ENCODE measurements around the gene ABCA12. TPM values are rescaled to one million over a fixed set of nuclear protein-coding genes. Genes with fewer than 3 reads are reported as not detected.

Gene ABCA12
- polyA plus RNA-seq, 1 experiment, result 0.04 TPM

DNA sequence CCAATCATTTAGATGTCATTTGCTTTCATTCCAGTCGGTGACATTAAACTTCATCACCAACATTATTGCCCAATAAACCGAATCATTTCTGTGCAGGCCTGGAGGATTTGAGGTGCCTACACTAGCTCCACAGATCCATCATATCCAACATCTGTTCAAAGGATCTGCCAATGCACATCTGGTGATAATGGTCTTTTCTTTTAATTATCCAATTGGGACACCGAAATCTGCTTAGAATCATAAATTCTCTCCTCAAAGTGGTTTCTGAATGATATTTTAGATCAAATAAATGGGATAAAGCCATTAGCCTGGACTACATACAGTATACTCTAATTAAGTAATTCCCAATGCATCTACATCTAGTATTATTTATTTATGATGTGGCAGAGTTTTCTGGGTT, 85.6 kb downstream of the ABCA12 start:
- TF ChIP-seq, protein P1, sequence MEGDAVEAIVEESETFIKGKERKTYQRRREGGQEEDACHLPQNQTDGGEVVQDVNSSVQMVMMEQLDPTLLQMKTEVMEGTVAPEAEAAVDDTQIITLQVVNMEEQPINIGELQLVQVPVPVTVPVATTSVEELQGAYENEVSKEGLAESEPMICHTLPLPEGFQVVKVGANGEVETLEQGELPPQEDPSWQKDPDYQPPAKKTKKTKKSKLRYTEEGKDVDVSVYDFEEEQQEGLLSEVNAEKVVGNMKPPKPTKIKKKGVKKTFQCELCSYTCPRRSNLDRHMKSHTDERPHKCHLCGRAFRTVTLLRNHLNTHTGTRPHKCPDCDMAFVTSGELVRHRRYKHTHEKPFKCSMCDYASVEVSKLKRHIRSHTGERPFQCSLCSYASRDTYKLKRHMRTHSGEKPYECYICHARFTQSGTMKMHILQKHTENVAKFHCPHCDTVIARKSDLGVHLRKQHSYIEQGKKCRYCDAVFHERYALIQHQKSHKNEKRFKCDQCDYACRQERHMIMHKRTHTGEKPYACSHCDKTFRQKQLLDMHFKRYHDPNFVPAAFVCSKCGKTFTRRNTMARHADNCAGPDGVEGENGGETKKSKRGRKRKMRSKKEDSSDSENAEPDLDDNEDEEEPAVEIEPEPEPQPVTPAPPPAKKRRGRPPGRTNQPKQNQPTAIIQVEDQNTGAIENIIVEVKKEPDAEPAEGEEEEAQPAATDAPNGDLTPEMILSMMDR (IDR thresholded peaks at IDR 0.05; ENCODE audit: low read depth, low read length), result no peak
- ChIA-PET POLR2A (no interaction called here), CTCF (no interaction called here)
- no peaks in the 10 kb centered on the region for H3K27me3 ChIP-seq (ENCODE audit: control insufficient read depth, insufficient read depth, low read length)
- H3K9me3 ChIP-seq (ENCODE audit: control insufficient read depth, insufficient read depth, low read length), result no peaks in the 10 kb centered on the region
- H3K27ac ChIP-seq (ENCODE audit: low read depth, low read length), result no peak overlapping the region
- DNase-seq (ENCODE audit: low read depth, low spot score), result no peak
- H3K4me3 ChIP-seq (ENCODE audit: low read depth, low read length), result no peak overlapping the region

DNA sequence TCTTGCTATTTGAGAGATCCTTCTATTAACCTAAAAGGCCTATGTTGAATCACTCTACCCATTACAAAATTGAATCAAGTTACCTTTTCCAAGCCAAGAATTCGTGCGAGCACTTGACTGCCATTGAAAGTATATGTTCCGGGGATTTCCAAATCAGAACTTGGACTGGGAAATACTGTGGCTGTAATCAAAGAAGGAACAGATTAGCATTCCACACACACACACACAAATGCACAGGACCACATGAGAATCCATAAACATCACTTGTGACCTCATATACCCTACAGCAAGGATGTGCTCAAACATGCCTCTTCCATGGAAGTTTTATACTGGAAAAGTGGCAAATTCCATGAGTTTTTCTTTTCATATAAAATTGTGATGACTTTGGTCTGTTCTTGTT, 86.0 kb downstream of the ABCA12 start:
- H3K4me3 ChIP-seq (ENCODE audit: low read depth, low read length), result no peak overlapping the region
- no peak overlapping the region for H3K27ac ChIP-seq (ENCODE audit: low read depth, low read length)
- no peaks in the 10 kb centered on the region for H3K27me3 ChIP-seq (ENCODE audit: control insufficient read depth, insufficient read depth, low read length)
- ChIA-PET POLR2A (no interaction called here), CTCF (no interaction called here)
- TF ChIP-seq, protein P1 (IDR thresholded peaks at IDR 0.05; ENCODE audit: low read depth, low read length), result no peak
- no peaks in the 10 kb centered on the region for H3K9me3 ChIP-seq (ENCODE audit: control insufficient read depth, insufficient read depth, low read length)
- DNase-seq (ENCODE audit: low read depth, low spot score), result no peak

DNA sequence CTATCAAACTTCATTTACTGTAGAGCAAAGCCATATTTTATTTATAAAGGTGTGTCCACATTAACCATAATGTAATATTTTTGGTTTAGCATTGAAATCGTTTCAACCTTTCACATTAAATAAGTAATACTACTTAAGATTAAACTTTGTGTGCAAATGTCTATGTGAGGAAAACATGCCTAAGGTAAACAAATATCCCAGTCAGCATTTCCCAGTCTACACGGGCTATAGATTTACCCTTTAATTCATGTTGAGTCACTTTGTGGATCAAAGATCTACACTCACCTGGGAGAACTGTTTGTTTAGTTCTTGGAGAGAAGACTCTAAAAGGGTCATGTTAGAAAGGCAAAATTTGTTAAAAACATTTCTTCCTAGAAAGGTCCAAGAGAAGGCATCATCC, 89.1 kb downstream of the ABCA12 start:
- H3K27ac ChIP-seq (ENCODE audit: low read depth, low read length), result no peak overlapping the region
- ChIA-PET POLR2A (no interaction called here), CTCF (no interaction called here)
- TF ChIP-seq, protein P1 (IDR thresholded peaks at IDR 0.05; ENCODE audit: low read depth, low read length), result no peak
- no peak for DNase-seq (ENCODE audit: low read depth, low spot score)
- H3K9me3 ChIP-seq (ENCODE audit: control insufficient read depth, insufficient read depth, low read length), result no peaks in the 10 kb centered on the region
- H3K27me3 ChIP-seq (ENCODE audit: control insufficient read depth, insufficient read depth, low read length), result no peaks in the 10 kb centered on the region
- H3K4me3 ChIP-seq (ENCODE audit: low read depth, low read length), result no peak overlapping the region

DNA sequence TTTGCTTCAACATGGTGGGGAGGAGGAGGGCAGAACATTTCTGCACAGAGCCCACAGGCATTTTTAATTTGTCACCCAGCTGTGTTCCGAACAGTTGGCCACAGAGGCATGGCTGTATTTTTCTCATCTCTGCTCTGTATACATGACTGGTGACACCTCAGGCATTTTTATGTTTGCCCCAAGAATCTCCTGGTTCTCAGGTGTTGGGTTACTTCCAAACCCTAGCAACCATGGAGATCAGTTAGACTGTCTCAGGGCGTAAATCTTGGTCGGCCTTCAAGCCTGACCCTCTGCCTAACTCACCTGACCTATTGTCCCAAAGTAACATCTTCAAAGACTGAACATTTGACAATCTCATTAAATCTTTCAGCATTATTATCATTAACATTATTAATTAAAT, 100.0 kb downstream of the ABCA12 start:
- Histone ChIP-seq H3K4me3 (ENCODE audit: low read depth, low read length) (no peak overlapping the region), H3K27me3 (ENCODE audit: control insufficient read depth, insufficient read depth, low read length) (no peaks in the 10 kb centered on the region), H3K9me3 (ENCODE audit: control insufficient read depth, insufficient read depth, low read length) (no peaks in the 10 kb centered on the region), H3K27ac (ENCODE audit: low read depth, low read length) (no peak overlapping the region)
- DNase-seq (ENCODE audit: low read depth, low spot score), result no peak
- CTCF ChIA-PET, result no interaction called here
- POLR2A ChIA-PET, result no interaction called here
- TF ChIP-seq, protein P1 (IDR thresholded peaks at IDR 0.05; ENCODE audit: low read depth, low read length), result no peak

DNA sequence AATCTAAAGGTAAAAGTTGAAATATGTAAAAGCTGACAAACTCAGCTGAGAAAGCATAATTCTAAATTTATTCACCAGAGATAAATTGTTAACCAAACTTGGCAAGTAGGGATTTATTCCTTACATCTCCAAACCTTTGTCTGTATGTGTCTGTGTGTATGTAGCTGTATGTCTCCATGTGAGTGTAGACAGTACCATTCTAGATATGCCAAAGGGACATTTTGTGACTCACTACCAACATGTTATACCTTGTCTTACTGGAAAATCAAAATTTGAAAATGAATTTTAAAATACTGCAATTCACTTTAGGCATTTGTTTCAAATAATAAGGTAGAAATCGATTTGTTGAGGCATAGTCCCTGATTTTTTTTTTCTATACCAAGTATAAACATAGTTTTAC, 102.1 kb downstream of the ABCA12 start:
- H3K9me3 ChIP-seq (ENCODE audit: control insufficient read depth, insufficient read depth, low read length), result no peaks in the 10 kb centered on the region
- no peaks in the 10 kb centered on the region for H3K27me3 ChIP-seq (ENCODE audit: control insufficient read depth, insufficient read depth, low read length)
- CTCF ChIA-PET, result interaction anchor here (1.1 kb wide), 1 partner anchor 11 kb away, joined by 3 read pairs; no protein-coding TSS in a partner anchor
- DNase-seq (ENCODE audit: low read depth, low spot score), result no peak
- H3K27ac ChIP-seq (ENCODE audit: low read depth, low read length), result no peak overlapping the region
- H3K4me3 ChIP-seq (ENCODE audit: low read depth, low read length), result no peak overlapping the region
- POLR2A ChIA-PET, result no interaction called here
- TF ChIP-seq, protein P1 (IDR thresholded peaks at IDR 0.05; ENCODE audit: low read depth, low read length), result no peak
